ENCODE measurements around the gene MAP1LC3B2.

The MAP1LC3B2 gene

GRCh38 chr12:116615141-116615861 is 56.1 kb downstream of the MAP1LC3B2 start:
- no peak for DNase-seq (ENCODE audit: low read depth)

- DNase-seq (ENCODE audit: low read depth): no peak
These were observed 57.5 kb downstream of the MAP1LC3B2 start for GRCh38 chr12:116616536-116617248.

GRCh38 chr12:116619246-116619645 is 60.1 kb downstream of the MAP1LC3B2 start:
- DNase-seq (ENCODE audit: low read depth): no peak

- DNase-seq (ENCODE audit: low read depth): no peak
These were observed 60.9 kb downstream of the MAP1LC3B2 start for GRCh38 chr12:116620124-116620491.

- DNase-seq (ENCODE audit: low read depth): no peak
These were observed 61.5 kb downstream of the MAP1LC3B2 start for GRCh38 chr12:116620492-116621191.

- DNase-seq (ENCODE audit: low read depth): no peak
These were observed 62.0 kb downstream of the MAP1LC3B2 start for GRCh38 chr12:116621194-116621593.

GRCh38 chr12:116624516-116624915 is 65.3 kb downstream of the MAP1LC3B2 start:
- no peak for DNase-seq (ENCODE audit: low read depth)

- DNase-seq (ENCODE audit: low read depth): no peak
These were observed 67.0 kb downstream of the MAP1LC3B2 start for GRCh38 chr12:116626153-116626552.

Measured in GM04504 (cell line).